Left ventricle myocardium inferior (tissue), 1 donor: ENCODE results near the gene STK39. TPM values are rescaled to one million over a fixed set of nuclear protein-coding genes. Genes with fewer than 3 reads are reported as not detected.

ENCODE experiments used
- DNase-seq: peaks from one replicate; pipeline ENCODE4 v3.0.0-alpha.2; 2020
- H3K27ac ChIP-seq: fragments of 200-600 bp; replicated peaks from 2 replicates; pipeline ENCODE4 v1.8.0; 2021
- H3K27me3 ChIP-seq: fragments of 200-600 bp; 2 replicates; pipeline ENCODE4 v1.8.0; 2021; ENCODE audit warnings: low read depth
- H3K36me3 ChIP-seq: fragments of 200-600 bp; 2 replicates; pipeline ENCODE4 v1.8.0; 2021
- H3K4me1 ChIP-seq: fragments of 200-600 bp; 2 replicates; pipeline ENCODE4 v1.8.0; 2021
- H3K4me3 ChIP-seq: fragments of 200-600 bp; 2 replicates; pipeline ENCODE4 v1.8.0; 2021; ENCODE audit warnings: mild to moderate bottlenecking, moderate library complexity
- H3K9me3 ChIP-seq: fragments of 200-600 bp; replicated peaks from 2 replicates; pipeline ENCODE4 v1.8.0; 2021
- intact Hi-C: fragments of 100-400 bp; cut with micrococcal nuclease; formaldehyde crosslinking; loops from one replicate; pipeline ENCODE4 v1.11.0; 2022
- long read RNA-seq: library from polyadenylated mRNA; unstranded; transcript quantifications from one replicate; pipeline ENCODE4 v2.0.0, GENCODE V29; 2021
- total RNA-seq: library from RNA; stranded (reverse); fragmentation: NEBNext Ultra II Directional; extraction: Animal tissue kit (Norgen Biotek cat#: 25700); gene quantifications from one replicate; pipeline ENCODE4 v1.2.1, GENCODE V29; 2021
- TF ChIP-seq, protein P1 (sequence below): fragments of 200-600 bp; IDR thresholded peaks from 2 replicates; pipeline ENCODE4 v1.8.0; 2021; ENCODE audit warnings: antibody characterized with exemption, mild to moderate bottlenecking, borderline replicate concordance
- donor health status: DM: no; HTN: yes; CAD: no; lungs with severe emphysema.

The STK39 gene
- total RNA-seq: 23.2 TPM
- long read RNA-seq, transcript STK39-201 (18 exons, 3,820 nt): major isoform, 50 of 81 reads
- long read RNA-seq, partial matches to known transcripts: 19 of 81 reads
- long read RNA-seq, other reads (novel, unspliced or antisense): 12 of 81 reads

DNA sequence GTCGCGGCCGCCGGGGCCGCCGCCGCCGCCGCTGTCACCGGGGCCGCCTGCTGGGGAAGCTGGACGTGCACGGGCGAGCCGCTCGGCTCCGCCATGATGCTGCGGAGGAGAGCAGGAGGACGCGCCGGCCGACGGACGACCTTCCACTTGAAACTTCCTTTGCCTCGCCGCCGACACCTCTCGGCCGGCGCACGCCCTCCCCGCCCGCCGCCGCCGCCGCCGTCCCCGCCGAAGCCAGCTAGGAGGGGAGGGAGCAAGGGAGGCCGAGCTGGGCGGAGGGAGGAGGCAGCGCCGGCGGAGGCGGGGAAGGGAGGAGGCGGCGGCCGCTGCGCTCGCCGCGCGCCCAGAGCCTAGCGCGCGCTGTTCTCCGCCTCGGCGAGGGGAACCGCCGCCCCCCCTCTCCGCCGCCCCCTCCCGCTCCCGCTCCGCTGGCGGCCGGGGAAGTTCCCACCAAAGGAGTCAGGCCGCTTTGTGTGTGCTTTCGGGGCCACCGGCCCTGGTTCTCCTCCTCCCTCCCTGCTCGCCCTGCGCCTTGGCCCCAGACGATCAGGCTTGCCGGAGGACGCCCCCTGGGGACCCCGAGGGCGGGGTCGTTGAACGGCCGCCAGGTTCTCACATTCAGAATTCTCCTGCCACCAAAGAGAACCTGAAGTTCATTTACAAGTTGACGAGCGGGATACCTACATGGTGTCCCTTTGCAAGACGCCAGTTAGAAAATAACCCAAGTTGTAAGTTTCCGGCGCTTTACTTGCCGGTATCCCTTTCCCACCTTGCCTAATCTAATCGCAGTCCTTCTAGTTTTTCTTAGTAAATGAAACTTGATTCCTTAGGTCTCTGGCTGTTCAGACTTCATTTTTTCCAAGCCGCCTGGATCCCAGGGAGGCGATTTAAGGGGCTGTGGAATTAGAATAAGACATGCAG is at the start of gene STK39:
Gene STK39 (minus strand): TSS at position 255 of the 921 bp plus-strand sequence. CDS start 160 bp downstream, at position 95.
- intact Hi-C loops: loop anchor here (10.0 kb wide), 1 partner anchor 103 kb away; no protein-coding TSS in a partner anchor
- peak; percentile 82 for DNase-seq
- peaks cover 42% of the 10 kb centered on the region for H3K4me1 ChIP-seq
- no peaks in the 10 kb centered on the region for H3K27me3 ChIP-seq
- peak within 1 kb of the TSS; percentile 89 for H3K4me3 ChIP-seq
- TF ChIP-seq, protein P1, sequence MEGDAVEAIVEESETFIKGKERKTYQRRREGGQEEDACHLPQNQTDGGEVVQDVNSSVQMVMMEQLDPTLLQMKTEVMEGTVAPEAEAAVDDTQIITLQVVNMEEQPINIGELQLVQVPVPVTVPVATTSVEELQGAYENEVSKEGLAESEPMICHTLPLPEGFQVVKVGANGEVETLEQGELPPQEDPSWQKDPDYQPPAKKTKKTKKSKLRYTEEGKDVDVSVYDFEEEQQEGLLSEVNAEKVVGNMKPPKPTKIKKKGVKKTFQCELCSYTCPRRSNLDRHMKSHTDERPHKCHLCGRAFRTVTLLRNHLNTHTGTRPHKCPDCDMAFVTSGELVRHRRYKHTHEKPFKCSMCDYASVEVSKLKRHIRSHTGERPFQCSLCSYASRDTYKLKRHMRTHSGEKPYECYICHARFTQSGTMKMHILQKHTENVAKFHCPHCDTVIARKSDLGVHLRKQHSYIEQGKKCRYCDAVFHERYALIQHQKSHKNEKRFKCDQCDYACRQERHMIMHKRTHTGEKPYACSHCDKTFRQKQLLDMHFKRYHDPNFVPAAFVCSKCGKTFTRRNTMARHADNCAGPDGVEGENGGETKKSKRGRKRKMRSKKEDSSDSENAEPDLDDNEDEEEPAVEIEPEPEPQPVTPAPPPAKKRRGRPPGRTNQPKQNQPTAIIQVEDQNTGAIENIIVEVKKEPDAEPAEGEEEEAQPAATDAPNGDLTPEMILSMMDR: no peak
- H3K9me3 ChIP-seq: no peaks in the 10 kb centered on the region
- no peaks in the 10 kb centered on the region for H3K36me3 ChIP-seq
- H3K27ac ChIP-seq: peak within 1 kb of the TSS; percentile 90

DNA sequence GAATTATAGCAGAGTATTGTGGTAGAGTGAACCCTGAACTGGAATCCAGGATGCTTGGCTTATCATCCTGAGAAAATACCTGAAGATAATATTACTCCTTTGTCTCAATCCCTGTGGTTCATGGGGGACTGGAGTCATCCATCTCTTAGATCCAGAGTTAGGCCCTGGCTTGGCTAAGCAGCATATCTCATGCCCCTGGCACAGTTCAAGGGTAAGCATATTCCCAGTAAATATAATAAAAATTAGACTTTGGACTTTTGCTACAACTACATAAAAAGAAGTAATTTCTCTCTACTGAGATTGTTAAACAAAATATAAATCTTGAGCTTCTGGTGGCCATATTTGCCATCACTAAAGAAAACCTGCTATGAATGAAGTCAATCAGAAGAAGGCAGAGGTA is 47.7 kb upstream of the STK39 start:
- no peaks in the 10 kb centered on the region for H3K9me3 ChIP-seq
- H3K4me3 ChIP-seq: no peak overlapping the region
- TF ChIP-seq, protein P1: no peak
- no peaks in the 10 kb centered on the region for H3K4me1 ChIP-seq
- no peak overlapping the region for H3K27ac ChIP-seq
- no peaks in the 10 kb centered on the region for H3K36me3 ChIP-seq
- no peaks in the 10 kb centered on the region for H3K27me3 ChIP-seq
- intact Hi-C loops: no loop called here
- DNase-seq: no peak

DNA sequence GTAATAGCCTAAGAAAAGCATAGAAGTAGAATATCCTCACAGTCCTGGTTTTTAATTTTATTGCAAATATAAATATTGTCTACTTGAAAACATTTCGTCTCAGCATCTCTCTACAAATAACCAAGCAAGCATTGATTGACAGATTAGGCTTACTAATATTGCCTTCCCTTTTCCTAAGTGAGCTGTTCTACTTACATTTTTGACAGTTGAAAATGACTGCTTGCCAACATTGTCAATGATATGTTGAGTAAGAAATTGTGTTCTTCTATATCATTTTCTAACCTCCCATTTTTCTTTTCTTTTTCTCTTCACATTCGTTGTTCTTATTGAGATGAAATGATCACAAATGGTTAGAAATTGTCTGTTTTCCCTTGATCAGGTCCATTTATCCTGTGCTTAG is 47.0 kb upstream of the STK39 start:
- Histone ChIP-seq H3K27me3 (no peaks in the 10 kb centered on the region), H3K4me1 (no peaks in the 10 kb centered on the region), H3K36me3 (no peaks in the 10 kb centered on the region), H3K27ac (no peak overlapping the region), H3K4me3 (no peak overlapping the region), H3K9me3 (no peaks in the 10 kb centered on the region)
- intact Hi-C loops: no loop called here
- TF ChIP-seq, protein P1: no peak
- DNase-seq: no peak

DNA sequence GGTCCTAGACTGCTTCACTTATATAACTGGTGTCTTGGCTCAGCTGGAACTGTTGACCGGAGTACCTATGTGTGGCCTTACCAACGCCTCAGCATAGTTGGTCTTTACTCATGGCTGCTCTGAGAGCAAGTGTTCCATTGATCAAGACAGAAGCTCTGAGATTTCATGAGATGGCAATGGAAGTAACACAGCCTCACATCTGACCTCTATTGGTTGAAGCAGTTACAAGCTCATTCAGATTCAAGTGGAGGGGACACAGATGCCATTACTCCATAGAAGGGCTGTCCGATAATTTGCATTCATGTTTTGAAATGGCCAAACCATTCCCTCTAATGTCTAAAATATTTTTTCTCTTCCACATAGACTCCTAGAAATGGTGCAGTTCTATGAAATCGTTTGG is 46.4 kb upstream of the STK39 start:
- no peaks in the 10 kb centered on the region for H3K27me3 ChIP-seq
- intact Hi-C loops: no loop called here
- no peak overlapping the region for H3K27ac ChIP-seq
- no peaks in the 10 kb centered on the region for H3K36me3 ChIP-seq
- H3K4me3 ChIP-seq: no peak overlapping the region
- DNase-seq: no peak
- TF ChIP-seq, protein P1: no peak
- H3K9me3 ChIP-seq: no peaks in the 10 kb centered on the region
- no peaks in the 10 kb centered on the region for H3K4me1 ChIP-seq

DNA sequence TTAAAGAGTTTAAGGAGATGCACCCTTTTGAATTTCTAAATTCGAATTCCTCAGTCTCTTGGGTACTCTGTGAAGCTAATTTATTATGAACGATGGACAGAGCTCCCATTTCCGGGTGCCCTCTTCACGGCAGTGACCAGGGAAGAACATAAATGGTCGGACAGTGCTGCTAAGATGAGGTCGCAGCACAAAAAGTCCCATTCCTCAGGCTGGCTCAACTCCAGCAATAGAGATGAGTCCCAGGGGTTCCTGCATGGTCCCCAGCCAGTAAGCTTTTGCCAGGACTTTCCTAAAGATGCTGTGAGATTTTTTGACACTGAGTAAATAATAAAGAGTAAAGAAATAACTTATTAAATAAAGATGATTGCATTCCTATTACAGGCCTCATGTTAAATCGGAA is 43.0 kb upstream of the STK39 start:
- Histone ChIP-seq H3K4me3 (no peak overlapping the region), H3K4me1 (no peaks in the 10 kb centered on the region), H3K27me3 (no peaks in the 10 kb centered on the region), H3K36me3 (no peaks in the 10 kb centered on the region), H3K9me3 (no peaks in the 10 kb centered on the region), H3K27ac (peak overlapping the region; percentile 27)
- peak; percentile 30 for DNase-seq
- intact Hi-C loops: no loop called here
- TF ChIP-seq, protein P1: no peak
